Muscle of leg (tissue), 11 donors: ENCODE data around the gene PINK1. TPM values are rescaled to one million over a fixed set of nuclear protein-coding genes. Genes with fewer than 3 reads are reported as not detected.

Source experiments
- DNase-seq: peaks from one replicate; pipeline ENCODE4 v3.0.0; 2013
- H3K27ac ChIP-seq: one replicate; pipeline ENCODE4 v1.5.1; 2013; ENCODE audit warnings: mild to moderate bottlenecking, low read length, control low read depth
- H3K27me3 ChIP-seq: one replicate; pipeline ENCODE4 v1.6.1; 2013; ENCODE audit warnings: low read length; ENCODE audit not compliant: control insufficient read depth, insufficient read depth
- H3K36me3 ChIP-seq: one replicate; pipeline ENCODE4 v1.6.1; 2013; ENCODE audit warnings: low read length; ENCODE audit not compliant: control insufficient read depth, insufficient read depth
- H3K4me1 ChIP-seq: one replicate; pipeline ENCODE4 v1.6.1; 2013; ENCODE audit warnings: low read length; ENCODE audit not compliant: control insufficient read depth, insufficient read depth
- H3K4me3 ChIP-seq: one replicate; pipeline ENCODE4 v1.5.1; 2013; ENCODE audit warnings: low read length, control low read depth
- H3K9me3 ChIP-seq: replicated peaks from 2 replicates; pipeline ENCODE4 v1.6.1; 2013; ENCODE audit warnings: low read depth, low read length; ENCODE audit not compliant: control insufficient read depth
- WGBS: methylation state at CpG from one replicate; pipeline ENCODE4 v1.1.5; 2013; ENCODE audit warnings: missing lambda C conversion rate; ENCODE audit not compliant: insufficient coverage; 5-methylcytosine and 5-hydroxymethylcytosine counted together
- polyA plus RNA-seq, 8 donors: library from polyadenylated mRNA; unstranded; fragments of 120-200 nt; gene quantifications; one replicate each; pipeline versions ENCODE4 v1.2.1 to v1.2.3, GENCODE V29; 2013; ENCODE audit warnings: inconsistent platforms in 1 of 8, low replicate concordance in 1 of 8; ENCODE audit not compliant: insufficient read length in 8 of 8, insufficient read depth in 1 of 8
- total RNA-seq: library from RNA; stranded (reverse); fragments of 120-200 nt; gene quantifications from one replicate; pipeline ENCODE4 v1.2.4, GENCODE V29; 2013

The PINK1 gene
- total and polyA plus RNA-seq, 9 donors = 35.5 to 47.5 (median 40.5) TPM

DNA sequence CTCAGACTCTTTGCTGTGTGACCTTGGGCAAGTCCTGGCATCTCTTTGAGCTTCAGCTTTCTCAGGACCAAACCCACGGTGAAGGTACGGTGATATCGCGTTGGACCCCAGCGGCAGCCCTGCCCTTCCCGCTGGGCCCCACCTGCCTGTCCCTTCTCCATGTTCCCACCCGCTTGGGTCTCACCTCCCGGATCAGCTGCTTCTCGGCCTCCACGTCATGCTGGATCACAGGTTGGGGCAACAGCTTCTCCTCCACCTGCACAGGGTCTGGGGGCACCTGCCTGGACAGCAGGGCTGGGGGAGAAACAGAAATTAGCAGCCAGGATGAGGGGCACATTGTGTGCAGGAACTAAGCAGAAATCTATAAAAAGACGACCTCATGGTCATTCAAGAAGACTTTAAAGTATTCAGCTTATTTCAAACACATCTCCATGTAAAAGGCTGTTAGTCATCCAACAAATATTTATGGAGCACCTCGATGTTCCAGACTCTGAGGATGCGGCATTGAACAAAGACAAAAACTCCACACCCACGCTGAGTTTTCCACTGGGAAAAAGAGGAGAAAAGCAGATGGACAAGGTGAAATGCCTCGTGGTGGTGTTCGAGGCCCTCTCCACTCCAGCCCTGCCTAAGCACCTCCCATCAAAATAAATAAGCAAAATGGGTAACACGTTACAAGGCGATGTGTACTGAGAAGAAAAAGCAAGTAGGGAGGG lies 65.1 kb downstream of the PINK1 start:
- Histone ChIP-seq H3K4me1 (peaks cover 38% of the 10 kb centered on the region), H3K4me3 (no peak overlapping the region), H3K27ac (no peak overlapping the region), H3K27me3 (no peaks in the 10 kb centered on the region), H3K9me3 (no peaks in the 10 kb centered on the region), H3K36me3 (no peaks in the 10 kb centered on the region)
- DNase-seq = no peak
- WGBS = 84% methylated on average over 9 of the region's 18 CpGs

DNA sequence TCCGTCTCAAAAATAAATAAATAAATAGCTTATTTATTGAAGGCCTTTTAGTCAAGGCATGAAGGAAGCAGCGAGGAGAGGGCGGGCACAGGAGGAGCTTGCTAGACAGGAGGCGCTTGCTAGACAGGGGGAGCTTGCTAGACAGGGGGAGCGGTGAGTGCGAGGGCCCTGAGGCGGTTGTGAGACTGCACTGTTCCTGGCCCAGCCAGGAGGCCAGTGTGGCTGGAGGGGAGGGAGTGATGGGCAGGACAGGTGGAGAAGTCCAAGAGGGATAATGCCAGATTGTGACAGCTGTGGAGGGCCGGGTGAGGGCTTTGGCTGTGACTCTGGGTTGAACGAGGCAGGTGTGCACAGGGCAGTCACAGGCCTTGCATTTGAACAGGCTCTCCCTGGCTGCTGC lies 66.3 kb downstream of the PINK1 start:
- Histone ChIP-seq H3K27me3 (no peaks in the 10 kb centered on the region), H3K4me1 (peaks cover 38% of the 10 kb centered on the region), H3K36me3 (no peaks in the 10 kb centered on the region), H3K27ac (peak overlapping the region; percentile 47), H3K4me3 (no peak overlapping the region), H3K9me3 (no peaks in the 10 kb centered on the region)
- peak; percentile 83 for DNase-seq
- 82% methylated on average over 8 of the region's 9 CpGs for WGBS

DNA sequence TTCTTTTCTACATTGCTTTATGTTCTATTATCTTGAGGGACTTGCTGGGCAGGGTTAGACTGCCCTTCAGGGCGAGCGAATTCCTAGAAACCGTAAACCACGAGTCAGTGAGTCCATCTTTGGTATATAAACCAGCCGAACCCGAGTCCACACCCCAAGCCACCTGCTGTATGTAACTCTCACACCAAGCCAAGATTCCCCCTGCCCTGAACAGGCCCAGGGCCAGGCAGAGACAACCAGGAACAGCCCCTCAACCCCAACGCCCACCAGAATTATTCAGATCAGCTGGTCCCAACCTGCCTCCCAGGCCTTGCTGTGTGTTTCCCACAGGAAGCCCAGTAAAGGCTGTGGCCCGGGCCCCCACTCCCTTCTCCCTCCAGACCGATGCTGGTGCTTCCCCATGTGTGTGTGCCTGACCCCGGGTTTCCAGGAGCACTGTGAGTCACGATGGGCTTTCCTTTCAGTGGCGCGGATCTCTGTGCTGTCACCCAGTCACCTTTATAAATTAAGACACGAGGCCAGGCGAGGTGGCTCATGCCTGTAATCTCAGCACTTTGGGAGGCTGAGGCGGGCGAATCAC lies 67.5 kb downstream of the PINK1 start:
- no peak overlapping the region for H3K27ac ChIP-seq
- no peak for DNase-seq
- WGBS = 71% methylated on average over 13 of the region's 17 CpGs
- peaks cover 38% of the 10 kb centered on the region for H3K4me1 ChIP-seq
- H3K9me3 ChIP-seq = no peaks in the 10 kb centered on the region
- H3K27me3 ChIP-seq = no peaks in the 10 kb centered on the region
- no peaks in the 10 kb centered on the region for H3K36me3 ChIP-seq
- no peak overlapping the region for H3K4me3 ChIP-seq

Other genes starting within 250 kb of the PINK1 start
- gene CAMK2N1, start 147.2 kb upstream of the PINK1 start, total RNA-seq = 1.7 TPM
- 10 to 100 TPM in 3 of 8 donors, 1 to 10 TPM in 5; 7.4 to 12.6 (median 8.6) TPM for gene CAMK2N1, start 147.2 kb upstream of the PINK1 start, polyA plus RNA-seq
- gene MUL1, start 125.3 kb upstream of the PINK1 start, total RNA-seq = 16.6 TPM
- gene MUL1, start 125.3 kb upstream of the PINK1 start, polyA plus RNA-seq = 10 to 100 TPM; 18.6 to 24.4 (median 21.2) TPM
- 1.1 TPM for gene FAM43B, start 80.9 kb upstream of the PINK1 start, total RNA-seq
- gene FAM43B, start 80.9 kb upstream of the PINK1 start, polyA plus RNA-seq = 1 to 10 TPM in 4 of 8 donors, under 1 TPM in 4; 0.48 to 2.3 (median 0.99) TPM
- 0.13 TPM for gene CDA, start 44.4 kb upstream of the PINK1 start, total RNA-seq
- 1 to 10 TPM in 1 of 8 donors, under 1 TPM in 7; 0.27 to 1.3 (median 0.56) TPM for gene CDA, start 44.4 kb upstream of the PINK1 start, polyA plus RNA-seq
- gene DDOST, start 27.9 kb downstream of the PINK1 start, total RNA-seq = 145 TPM
- gene DDOST, start 27.9 kb downstream of the PINK1 start, polyA plus RNA-seq = 100 to 1,000 TPM; 114 to 169 (median 138) TPM
- 1.8 TPM for gene KIF17, start 84.5 kb downstream of the PINK1 start, total RNA-seq
- 1 to 10 TPM; 1.9 to 4.3 (median 2.5) TPM for gene KIF17, start 84.5 kb downstream of the PINK1 start, polyA plus RNA-seq
- gene SH2D5, start 99.2 kb downstream of the PINK1 start, total RNA-seq = 0.13 TPM
- under 1 TPM; 0.20 to 0.54 (median 0.30) TPM for gene SH2D5, start 99.2 kb downstream of the PINK1 start, polyA plus RNA-seq
- gene HP1BP3, start 153.8 kb downstream of the PINK1 start, total RNA-seq = 161 TPM
- 100 to 1,000 TPM; 147 to 216 (median 167) TPM for gene HP1BP3, start 153.8 kb downstream of the PINK1 start, polyA plus RNA-seq